HuH-7 (cell line): ENCODE results near the gene PDE4D.

Source experiments
- DNase-seq: peaks from one replicate; pipeline ENCODE4 v3.0.0; 2011; ENCODE audit warnings: low spot score

PDE4D gene

GRCh38 chr5:59199868-59200267 is 693.7 kb downstream of the PDE4D start:
- DNase-seq: no peak

DNA sequence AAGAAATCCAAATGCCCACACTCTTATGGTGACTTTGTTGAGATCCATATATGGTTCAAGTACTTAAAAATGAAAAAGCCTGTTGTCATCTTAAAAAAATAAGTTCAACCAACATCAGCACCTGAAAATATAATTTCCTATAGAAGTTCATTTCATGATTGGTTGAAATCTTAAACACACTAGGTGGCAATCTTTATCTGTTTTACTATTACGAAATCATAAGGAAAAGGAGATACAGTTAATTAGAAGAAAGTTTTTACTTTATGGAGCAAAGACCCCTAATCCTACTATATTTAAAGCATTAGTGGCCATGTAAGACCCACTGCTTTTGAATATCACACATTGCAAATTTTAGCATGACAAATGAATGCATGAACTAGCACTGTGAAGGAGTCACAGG is 694.7 kb downstream of the PDE4D start:
- no peak for DNase-seq

GRCh38 chr5:59198365-59198764 is 695.2 kb downstream of the PDE4D start:
- DNase-seq: no peak

DNA sequence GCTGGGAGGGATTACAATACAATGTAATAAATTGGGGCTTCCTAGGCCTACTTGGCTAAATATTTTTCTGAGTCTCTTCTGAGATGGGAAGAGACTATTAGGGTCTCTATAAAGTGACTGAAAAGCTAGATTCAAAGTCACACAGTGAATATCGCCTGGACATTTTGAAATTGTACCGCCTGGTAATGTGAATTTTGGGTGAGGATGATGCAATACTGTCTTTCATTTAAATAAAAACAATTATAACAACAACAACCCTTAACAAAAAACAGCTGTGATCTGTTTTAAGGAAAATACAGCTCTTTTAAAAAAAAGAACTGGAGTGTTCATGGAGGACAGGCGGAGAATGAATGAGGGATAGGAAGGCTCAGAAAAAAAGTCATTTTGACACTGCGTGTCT is 695.6 kb downstream of the PDE4D start:
- no peak for DNase-seq

GRCh38 chr5:59193616-59194319 is 699.8 kb downstream of the PDE4D start:
- DNase-seq: no peak

GRCh38 chr5:59190746-59191145 is 702.8 kb downstream of the PDE4D start:
- no peak for DNase-seq

DNA sequence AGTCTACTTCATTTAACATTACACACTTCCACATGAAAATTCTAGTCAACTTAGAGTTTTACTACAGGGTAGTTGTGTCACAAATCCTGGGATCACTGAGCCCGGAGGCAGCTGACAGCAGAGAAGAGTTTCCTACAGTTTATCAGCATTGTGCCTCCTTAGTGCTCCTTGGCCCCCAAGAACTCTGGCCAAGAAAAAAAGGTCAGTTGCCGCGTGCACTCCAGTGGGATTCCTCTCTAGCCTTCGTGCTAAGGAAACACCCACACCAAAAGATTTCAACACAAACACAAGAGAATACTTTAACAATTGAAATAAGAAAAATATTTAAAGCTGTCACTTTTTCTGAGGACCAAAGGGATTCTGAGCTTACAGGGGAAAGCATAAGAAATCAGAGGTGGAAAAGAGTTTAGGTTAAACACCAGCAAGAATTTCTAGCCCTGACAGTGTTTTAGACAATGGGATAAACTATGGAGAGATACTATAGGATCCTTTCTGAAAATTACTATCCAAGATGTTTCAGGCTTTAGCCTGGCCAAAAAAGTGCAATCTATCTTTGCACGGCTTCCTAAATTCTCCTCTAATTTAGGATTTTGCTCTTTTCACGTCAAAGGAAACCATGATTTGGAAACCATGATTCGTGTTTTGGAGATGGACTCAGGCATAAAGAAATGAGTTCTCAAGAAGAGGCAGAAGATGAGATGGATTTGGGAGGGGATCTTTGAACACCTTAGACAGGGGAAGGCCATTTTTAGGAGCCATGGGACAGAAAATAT is 703.9 kb downstream of the PDE4D start:
- DNase-seq: no peak

GRCh38 chr5:59188419-59189225 is 704.9 kb downstream of the PDE4D start:
- peak; percentile 26 for DNase-seq

DNA sequence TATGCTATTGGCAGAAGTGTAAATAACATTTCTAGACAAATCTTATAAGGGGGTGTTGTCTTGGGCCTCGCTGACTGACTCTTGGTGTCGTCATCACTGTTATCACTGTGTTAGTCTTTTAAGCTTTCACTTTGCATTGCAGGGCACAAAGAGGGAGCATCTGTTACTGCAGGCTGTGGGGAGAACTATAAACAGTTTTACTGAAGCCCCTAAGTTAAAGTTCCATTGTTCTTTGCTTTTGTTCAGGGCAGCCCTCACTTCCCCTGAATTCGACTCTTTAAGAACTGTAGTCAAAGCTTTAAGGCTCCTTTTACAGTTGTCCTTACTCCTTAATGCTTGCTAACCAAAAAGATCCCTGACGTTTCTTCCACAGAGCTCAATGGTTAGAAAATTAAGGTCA is 705.7 kb downstream of the PDE4D start:
- no peak for DNase-seq

GRCh38 chr5:59186623-59187022 is 706.9 kb downstream of the PDE4D start:
- no peak for DNase-seq

DNA sequence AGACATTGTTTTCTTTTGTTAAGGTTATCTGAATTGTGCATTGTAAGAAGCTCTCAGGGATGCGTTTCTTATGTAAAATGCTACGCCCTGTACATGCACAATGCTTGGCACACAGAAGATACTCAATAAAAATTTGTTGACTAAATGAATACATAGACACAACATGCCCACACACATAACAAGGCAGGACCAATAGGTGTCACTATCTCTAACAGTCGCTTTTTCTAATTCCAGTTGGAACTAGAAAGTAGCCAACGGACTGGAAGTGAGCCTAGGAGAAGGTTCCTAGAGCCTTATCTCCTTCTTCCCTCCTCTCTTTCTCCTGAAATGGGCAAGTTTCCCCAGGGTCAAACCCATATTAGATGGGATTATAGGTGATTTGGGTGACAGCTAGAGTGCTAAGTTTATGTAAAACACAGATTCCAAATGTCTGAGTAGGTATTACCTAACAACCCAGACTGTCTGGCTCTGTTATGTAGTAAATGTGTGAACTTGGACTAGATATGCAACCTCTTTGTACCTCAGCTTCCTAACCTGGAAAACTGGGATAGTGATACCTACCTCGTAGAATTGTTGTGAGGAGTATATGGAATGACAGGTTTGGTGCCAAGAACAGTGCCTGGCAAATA is 707.7 kb downstream of the PDE4D start:
- no peak for DNase-seq

- no peak for DNase-seq
Observed at GRCh38 chr5:59184769-59185168, 708.8 kb downstream of the PDE4D start.

DNA sequence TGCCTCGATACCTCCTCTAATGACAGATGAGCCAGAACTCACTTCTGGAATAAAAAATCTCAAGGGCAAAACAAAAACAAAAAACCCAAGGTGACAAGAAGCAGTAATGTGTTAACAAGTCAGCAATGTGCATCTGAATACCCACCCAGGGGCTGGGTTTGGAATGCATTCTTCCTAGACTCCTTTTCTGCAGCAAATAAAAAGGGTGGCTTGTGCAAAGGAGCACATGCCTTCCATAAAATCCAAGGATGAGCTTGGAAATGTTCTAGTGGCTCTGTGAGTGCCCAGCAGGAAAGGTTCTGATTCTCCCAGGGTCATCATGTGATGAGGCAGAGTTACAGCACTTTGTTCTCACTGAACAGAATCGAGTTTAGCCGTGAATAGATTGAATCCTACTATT is 710.8 kb downstream of the PDE4D start:
- no peak for DNase-seq

GRCh38 chr5:59180515-59180914 is 713.0 kb downstream of the PDE4D start:
- DNase-seq: no peak

DNA sequence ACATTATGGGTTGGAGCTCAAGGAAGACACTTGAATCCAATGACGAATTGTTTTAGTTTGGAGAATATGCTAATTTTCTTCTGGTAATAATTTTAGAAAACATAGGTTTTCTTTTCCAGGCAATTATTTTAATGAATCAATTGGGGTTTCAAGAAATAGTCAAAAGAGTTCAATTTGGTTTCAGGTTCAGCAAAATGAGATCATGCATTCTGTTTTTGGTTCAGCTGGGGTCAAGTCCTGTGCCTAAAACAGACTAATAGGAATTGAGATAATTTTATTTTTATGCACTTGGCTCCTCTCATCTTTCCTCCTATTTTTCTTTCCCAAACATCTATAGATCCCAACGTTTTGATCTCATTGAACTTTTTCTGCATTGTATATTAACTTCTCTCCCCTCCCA is 713.8 kb downstream of the PDE4D start:
- no peak for DNase-seq

DNA sequence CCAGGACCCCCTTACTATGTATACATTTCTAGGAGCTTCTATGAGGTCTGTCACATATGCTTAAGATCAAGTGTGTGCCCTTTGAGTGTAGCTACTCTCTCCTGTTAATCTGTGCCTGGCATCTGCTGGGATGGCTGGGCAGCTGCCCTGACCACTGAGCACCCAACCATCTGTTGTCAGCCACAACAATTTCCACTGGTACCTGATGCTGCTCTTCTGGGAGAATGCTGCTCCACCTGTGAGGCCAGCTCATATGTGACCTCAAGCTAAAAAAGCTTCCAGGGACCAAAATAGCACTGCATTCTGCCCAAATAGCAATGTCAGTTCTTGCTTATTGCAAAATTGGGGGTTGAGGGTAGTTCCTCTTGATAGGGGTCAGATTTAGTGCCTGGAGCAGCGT is 715.0 kb downstream of the PDE4D start:
- DNase-seq: no peak

DNA sequence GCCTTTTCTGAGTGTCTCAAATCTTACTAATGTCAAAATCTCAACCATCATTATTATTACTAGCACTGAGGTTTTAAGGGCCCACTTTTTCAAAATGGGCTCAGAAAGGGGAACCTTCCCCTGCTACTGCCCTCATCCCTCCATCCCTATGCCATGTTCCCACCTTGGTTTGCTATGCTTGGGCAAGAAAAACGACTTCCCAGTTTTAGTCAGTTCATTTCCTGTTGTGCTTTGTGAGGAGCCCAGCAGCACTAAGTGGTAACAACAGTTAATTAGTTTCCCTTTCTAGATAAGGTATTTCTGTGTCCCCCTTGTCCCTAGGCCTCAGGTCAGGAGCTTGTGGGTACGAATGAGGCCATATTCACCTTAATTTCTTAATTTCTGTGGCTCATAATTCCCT is 715.5 kb downstream of the PDE4D start:
- DNase-seq: no peak

DNA sequence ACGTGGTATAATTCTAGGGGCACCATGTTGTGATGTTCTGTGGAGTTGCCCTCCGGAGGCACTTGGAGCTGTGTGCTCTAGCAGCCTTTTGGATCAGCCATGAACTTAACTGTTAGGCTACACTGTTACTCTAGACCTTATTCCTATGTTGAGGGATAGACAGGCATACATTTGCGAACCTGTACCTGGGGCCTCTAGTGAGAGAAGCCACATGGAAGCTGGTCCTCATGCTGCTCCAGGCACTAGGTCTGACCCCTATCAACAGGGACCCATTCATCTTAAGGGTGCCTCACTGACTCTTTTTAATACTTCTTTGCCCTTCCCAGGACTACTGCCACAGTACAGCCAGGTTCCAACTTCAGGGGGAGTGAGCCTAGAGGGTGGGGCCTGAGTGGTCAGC is 715.9 kb downstream of the PDE4D start:
- DNase-seq: no peak

DNA sequence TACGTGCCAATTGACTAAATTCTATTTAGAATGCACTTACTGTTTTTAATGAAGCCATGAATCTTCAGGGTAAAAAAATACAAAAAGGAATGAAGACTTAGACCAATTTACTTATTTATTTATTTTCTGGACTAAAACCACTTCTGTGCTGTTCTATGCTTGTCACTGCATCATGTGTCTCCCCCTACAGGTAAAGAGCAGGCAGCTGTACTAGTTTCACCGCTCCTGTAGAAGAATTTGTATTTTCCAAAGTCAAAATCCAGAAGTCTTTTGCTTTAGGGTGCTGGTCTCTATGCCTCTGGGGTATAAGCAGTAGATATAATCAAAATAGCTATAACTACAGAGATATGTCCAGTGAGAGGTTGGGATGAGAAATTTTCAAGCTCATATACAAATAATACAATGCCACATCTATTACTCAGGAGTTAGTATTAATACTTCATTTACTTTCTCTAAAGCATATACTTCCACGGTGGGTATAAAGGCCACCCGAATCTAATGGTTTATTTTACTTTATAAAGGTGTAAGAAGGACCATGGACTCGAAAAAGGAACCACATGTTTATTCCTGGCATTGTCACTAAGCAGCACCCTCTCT is 719.2 kb downstream of the PDE4D start:
- DNase-seq: peak; percentile 18

- DNase-seq: no peak
Observed at GRCh38 chr5:59173578-59173977, 719.9 kb downstream of the PDE4D start.

DNA sequence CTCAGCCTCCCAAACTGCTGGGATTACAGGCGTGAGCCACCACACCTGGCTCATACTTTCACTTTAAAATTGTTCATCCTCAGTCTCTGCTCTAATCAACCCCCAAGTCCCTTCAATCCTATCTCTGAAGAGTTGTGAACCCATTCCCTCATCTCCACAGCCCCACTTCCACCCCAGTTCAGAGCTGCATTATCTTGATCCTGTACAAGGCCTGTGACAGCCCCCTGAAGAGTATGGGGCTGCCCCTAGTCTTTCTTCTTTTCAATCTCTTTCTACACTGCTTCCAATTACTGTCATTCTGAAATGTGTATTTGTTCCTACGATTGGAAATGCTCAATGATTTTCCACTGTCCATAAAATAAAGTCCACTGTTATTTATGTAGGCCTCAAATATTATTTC is 722.4 kb downstream of the PDE4D start:
- no peak for DNase-seq

DNA sequence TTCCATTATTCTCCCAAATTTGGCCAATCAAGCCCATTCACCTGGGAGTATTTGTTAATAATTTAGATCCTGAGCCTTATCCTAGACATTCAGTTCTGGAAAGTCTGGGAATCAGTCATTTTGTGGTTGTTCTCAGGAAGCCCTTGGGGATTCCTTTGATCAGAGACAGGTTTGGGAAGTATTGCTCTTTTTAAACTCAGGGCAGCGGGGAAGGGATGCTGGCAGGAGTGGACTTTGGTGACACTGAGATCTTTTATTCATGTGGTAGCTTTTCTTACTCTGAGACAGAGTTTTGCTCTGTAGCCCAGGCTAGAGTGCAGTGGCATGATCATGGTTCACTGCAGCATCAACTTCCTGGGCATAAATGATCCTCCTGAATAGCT is 723.8 kb downstream of the PDE4D start:
- no peak for DNase-seq
